ENCODE measurements around the gene TEKT3.

Gene TEKT3

DNA sequence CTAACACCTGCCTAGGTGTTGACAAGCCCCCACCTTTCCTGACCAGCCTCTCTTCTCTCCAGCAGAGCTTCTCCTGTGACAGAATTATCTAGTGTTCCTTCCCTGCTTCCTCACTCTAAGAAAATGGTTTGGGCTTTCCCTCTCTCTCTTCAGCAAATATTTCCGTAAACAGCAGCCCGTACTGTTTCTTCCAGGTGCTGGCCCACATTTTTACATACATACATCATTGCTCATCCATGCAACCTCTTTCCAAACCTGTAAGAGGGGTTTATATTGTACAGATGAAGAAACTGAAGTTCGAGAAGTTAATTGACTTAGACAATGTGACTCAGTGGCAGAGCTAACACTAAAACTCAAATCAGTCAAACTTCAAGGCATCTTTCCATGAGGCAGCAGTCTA lies 569 bp upstream of the TEKT3 start:
- TF ChIP-seq TAF1 (IDR thresholded peaks at IDR 0.05; ENCODE audit: low read depth) (no peak), NFIC (IDR thresholded peaks at IDR 0.05) (no peak), ZBTB7A (IDR thresholded peaks at IDR 0.05; ENCODE audit: low read depth) (no peak), CREB1 (IDR thresholded peaks at IDR 0.05; ENCODE audit: low read depth) (no peak)

DNA sequence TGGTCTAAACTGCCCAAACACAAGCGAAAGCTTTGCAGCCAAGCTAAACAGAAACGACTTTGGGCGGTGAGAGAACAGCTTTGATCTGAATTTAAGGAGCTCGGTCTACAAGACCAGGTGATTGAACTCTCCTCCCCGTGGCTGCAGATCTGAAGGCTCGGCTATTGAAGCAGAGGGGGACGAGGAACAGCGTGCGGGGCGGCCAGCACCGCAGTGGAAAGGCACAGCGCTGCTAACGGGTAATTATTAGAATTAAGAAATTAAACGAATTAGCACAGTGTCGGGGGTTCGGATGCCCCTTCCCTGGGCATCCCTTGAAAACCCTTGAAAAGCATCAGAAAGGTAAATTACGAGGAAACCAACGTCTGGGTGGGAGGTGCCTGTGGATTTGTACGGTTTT lies 431 bp downstream of the TEKT3 start:
- no peak for TF ChIP-seq RAD21 (IDR thresholded peaks at IDR 0.05; ENCODE audit: low read depth)
- TF ChIP-seq TCF12 (IDR thresholded peaks at IDR 0.05; ENCODE audit: low read depth) = no peak
- no peak for TF ChIP-seq YY1 (IDR thresholded peaks at IDR 0.05; ENCODE audit: low read depth)
- TF ChIP-seq ZBTB7A (IDR thresholded peaks at IDR 0.05; ENCODE audit: low read depth) = no peak
- TF ChIP-seq TAF1 (IDR thresholded peaks at IDR 0.05; ENCODE audit: low read depth) = no peak
- TF ChIP-seq CREB1 (IDR thresholded peaks at IDR 0.05; ENCODE audit: low read depth) = no peak

DNA sequence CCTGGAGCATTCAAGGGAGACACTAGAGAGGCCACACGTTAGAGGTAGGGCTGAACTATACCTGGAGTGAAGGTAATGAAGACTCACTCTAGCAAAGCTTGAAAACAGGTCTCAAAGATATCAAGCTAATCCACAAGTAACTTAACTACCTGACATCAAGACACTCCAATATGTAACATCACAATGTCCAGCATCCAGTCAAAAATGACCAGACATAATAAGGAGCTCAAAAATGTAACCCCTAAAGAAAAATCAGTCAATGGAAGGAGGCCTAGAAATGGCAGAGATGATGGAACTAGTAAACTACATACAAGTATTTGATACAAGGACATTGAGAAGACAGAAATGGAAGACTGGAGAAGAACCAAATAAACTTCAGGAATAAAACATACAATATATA lies 6.0 kb downstream of the TEKT3 start:
- TF ChIP-seq, protein P1, sequence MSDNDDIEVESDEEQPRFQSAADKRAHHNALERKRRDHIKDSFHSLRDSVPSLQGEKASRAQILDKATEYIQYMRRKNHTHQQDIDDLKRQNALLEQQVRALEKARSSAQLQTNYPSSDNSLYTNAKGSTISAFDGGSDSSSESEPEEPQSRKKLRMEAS (IDR thresholded peaks at IDR 0.05) = no peak
- TF ChIP-seq YY1 (IDR thresholded peaks at IDR 0.05; ENCODE audit: low read depth) (no peak), ZBTB7A (IDR thresholded peaks at IDR 0.05; ENCODE audit: low read depth) (no peak), EP300 (IDR thresholded peaks at IDR 0.05; ENCODE audit: borderline replicate concordance) (no peak), TAF1 (IDR thresholded peaks at IDR 0.05; ENCODE audit: low read depth) (no peak), TCF12 (IDR thresholded peaks at IDR 0.05; ENCODE audit: low read depth) (no peak), NFIC (IDR thresholded peaks at IDR 0.05) (no peak), EGR1 (IDR thresholded peaks at IDR 0.05) (no peak), CEBPB (IDR thresholded peaks at IDR 0.05) (no peak), CREB1 (IDR thresholded peaks at IDR 0.05; ENCODE audit: low read depth) (no peak), FOXM1 (IDR thresholded peaks at IDR 0.05; ENCODE audit: borderline replicate concordance, low read depth) (no peak), TEAD4 (IDR thresholded peaks at IDR 0.05) (no peak), RAD21 (IDR thresholded peaks at IDR 0.05; ENCODE audit: low read depth) (no peak)
- TF ChIP-seq, protein P2, sequence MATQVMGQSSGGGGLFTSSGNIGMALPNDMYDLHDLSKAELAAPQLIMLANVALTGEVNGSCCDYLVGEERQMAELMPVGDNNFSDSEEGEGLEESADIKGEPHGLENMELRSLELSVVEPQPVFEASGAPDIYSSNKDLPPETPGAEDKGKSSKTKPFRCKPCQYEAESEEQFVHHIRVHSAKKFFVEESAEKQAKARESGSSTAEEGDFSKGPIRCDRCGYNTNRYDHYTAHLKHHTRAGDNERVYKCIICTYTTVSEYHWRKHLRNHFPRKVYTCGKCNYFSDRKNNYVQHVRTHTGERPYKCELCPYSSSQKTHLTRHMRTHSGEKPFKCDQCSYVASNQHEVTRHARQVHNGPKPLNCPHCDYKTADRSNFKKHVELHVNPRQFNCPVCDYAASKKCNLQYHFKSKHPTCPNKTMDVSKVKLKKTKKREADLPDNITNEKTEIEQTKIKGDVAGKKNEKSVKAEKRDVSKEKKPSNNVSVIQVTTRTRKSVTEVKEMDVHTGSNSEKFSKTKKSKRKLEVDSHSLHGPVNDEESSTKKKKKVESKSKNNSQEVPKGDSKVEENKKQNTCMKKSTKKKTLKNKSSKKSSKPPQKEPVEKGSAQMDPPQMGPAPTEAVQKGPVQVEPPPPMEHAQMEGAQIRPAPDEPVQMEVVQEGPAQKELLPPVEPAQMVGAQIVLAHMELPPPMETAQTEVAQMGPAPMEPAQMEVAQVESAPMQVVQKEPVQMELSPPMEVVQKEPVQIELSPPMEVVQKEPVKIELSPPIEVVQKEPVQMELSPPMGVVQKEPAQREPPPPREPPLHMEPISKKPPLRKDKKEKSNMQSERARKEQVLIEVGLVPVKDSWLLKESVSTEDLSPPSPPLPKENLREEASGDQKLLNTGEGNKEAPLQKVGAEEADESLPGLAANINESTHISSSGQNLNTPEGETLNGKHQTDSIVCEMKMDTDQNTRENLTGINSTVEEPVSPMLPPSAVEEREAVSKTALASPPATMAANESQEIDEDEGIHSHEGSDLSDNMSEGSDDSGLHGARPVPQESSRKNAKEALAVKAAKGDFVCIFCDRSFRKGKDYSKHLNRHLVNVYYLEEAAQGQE (IDR thresholded peaks at IDR 0.05; ENCODE audit: low read depth) = no peak
- TF ChIP-seq, protein P3, sequence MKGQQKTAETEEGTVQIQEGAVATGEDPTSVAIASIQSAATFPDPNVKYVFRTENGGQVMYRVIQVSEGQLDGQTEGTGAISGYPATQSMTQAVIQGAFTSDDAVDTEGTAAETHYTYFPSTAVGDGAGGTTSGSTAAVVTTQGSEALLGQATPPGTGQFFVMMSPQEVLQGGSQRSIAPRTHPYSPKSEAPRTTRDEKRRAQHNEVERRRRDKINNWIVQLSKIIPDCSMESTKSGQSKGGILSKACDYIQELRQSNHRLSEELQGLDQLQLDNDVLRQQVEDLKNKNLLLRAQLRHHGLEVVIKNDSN (IDR thresholded peaks at IDR 0.05) = no peak

DNA sequence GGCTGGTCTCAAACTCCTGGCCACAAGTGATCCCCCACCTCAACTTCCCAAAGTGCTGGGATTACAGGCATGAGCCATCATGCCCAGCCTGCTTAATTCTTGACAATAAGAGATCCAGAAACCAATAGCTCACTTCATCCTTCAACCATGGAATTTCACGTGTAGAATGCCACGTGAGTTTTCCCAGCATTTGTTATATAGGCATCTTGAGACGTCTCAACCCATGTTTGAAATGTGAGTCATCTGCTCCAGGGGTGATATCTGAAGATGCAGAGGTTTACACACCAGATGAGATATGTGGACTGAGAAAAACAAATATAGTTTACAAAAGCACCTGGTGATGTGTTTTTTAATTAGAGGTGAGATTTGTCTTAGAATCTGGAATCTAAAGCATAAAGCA lies 7.1 kb downstream of the TEKT3 start:
- TF ChIP-seq, protein P3 (IDR thresholded peaks at IDR 0.05) = no peak
- no peak for TF ChIP-seq CEBPB (IDR thresholded peaks at IDR 0.05)
- TF ChIP-seq YY1 (IDR thresholded peaks at IDR 0.05; ENCODE audit: low read depth) = no peak
- TF ChIP-seq, protein P1 (IDR thresholded peaks at IDR 0.05) = no peak
- no peak for TF ChIP-seq NFIC (IDR thresholded peaks at IDR 0.05)
- no peak for TF ChIP-seq TCF12 (IDR thresholded peaks at IDR 0.05; ENCODE audit: low read depth)
- TF ChIP-seq ZBTB7A (IDR thresholded peaks at IDR 0.05; ENCODE audit: low read depth) = no peak
- TF ChIP-seq EGR1 (IDR thresholded peaks at IDR 0.05) = no peak

DNA sequence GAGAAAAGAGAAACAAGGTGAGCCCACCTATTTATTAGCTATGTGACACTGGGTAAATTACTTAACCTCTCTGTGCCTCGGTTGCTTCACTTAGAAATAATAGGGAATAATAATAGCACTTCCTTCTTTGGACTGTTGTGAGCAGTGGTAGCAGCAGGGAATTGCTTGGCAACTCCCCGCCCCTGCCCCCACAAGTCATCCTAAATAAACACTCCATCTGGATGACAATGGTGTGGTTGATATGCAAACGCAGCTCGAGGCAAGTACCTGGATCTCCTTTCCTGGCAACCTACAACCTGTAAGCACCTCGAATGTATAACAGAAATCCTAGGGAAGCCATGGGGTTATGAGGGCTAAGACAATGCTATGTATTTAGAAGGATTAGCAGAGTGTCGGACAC lies 9.1 kb downstream of the TEKT3 start:
- TF ChIP-seq TCF12 (IDR thresholded peaks at IDR 0.05; ENCODE audit: low read depth) (no peak), CEBPB (IDR thresholded peaks at IDR 0.05) (no peak), FOXM1 (IDR thresholded peaks at IDR 0.05; ENCODE audit: borderline replicate concordance, low read depth) (no peak), TAF1 (IDR thresholded peaks at IDR 0.05; ENCODE audit: low read depth) (no peak), TEAD4 (IDR thresholded peaks at IDR 0.05) (no peak), ZBTB7A (IDR thresholded peaks at IDR 0.05; ENCODE audit: low read depth) (no peak), CREB1 (IDR thresholded peaks at IDR 0.05; ENCODE audit: low read depth) (no peak), NFIC (IDR thresholded peaks at IDR 0.05) (no peak), YY1 (IDR thresholded peaks at IDR 0.05; ENCODE audit: low read depth) (no peak), EGR1 (IDR thresholded peaks at IDR 0.05) (no peak), EP300 (IDR thresholded peaks at IDR 0.05; ENCODE audit: borderline replicate concordance) (no peak), RAD21 (IDR thresholded peaks at IDR 0.05; ENCODE audit: low read depth) (no peak)
- TF ChIP-seq, protein P1 (IDR thresholded peaks at IDR 0.05) = no peak
- TF ChIP-seq, protein P2 (IDR thresholded peaks at IDR 0.05; ENCODE audit: low read depth) = no peak
- TF ChIP-seq, protein P3 (IDR thresholded peaks at IDR 0.05) = no peak

Measured in Ishikawa (cell line).